Caco-2 (cell line): Measurements from ENCODE around the gene TUBG1. TPM values are rescaled to one million over a fixed set of nuclear protein-coding genes. Genes with fewer than 3 reads are reported as not detected.

ENCODE experiments used
- BruUV-seq: library from RNA; stranded (reverse); fragments of 400-500 nt; replicated peaks from 2 replicates; lab custom pipeline; 2021; lab: Mats Ljungman, UMichigan
- CTCF ChIA-PET: fragments of 300-600 bp; sonication (Branson Sonifier 250); formaldehyde crosslinking; loops from one replicate; lab custom pipeline; 2022; ENCODE audit warnings: antibody characterized with exemption; lab: Charles Lee
- POLR2A ChIA-PET: fragments of 300-600 bp; sonication (Branson Sonifier 250); formaldehyde crosslinking; loops from one replicate; lab custom pipeline; 2022; ENCODE audit warnings: antibody characterized with exemption; lab: Charles Lee
- DNase-seq, 2 experiments: peaks; one replicate each; pipeline versions ENCODE4 v3.0.0 to v3.0.0-alpha.2; 2020 to 2022
- H3K27me3 ChIP-seq: replicated peaks from 2 replicates; pipeline ENCODE4 v1.6.0; 2011; ENCODE audit warnings: low read length; ENCODE audit not compliant: control insufficient read depth, insufficient read depth
- H3K36me3 ChIP-seq: 2 replicates; pipeline ENCODE4 v1.5.1; 2011; ENCODE audit warnings: low read length; ENCODE audit not compliant: control insufficient read depth, insufficient read depth
- H3K4me1 ChIP-seq: fragments of 250-450 bp; sonication (Bioruptor Pico); 2 replicates; pipeline ENCODE4 v1.5.1; 2020; ENCODE audit warnings: mild to moderate bottlenecking
- H3K4me3 ChIP-seq: 2 replicates; pipeline ENCODE4 v1.5.1; 2011; ENCODE audit warnings: low read depth, mild to moderate bottlenecking, control low read depth, low read length
- H3K9me3 ChIP-seq: fragments of 250-450 bp; sonication (Bioruptor Pico); 2 replicates; pipeline ENCODE4 v1.5.1; 2020; ENCODE audit warnings: mild to moderate bottlenecking, moderate library complexity
- H3K27ac Mint-ChIP-seq: one replicate; pipeline ENCODE4 v1.8.0; 2022; ENCODE audit warnings: mixed read lengths; ENCODE audit not compliant: unreplicated experiment
- H3K27me3 Mint-ChIP-seq: one replicate; pipeline ENCODE4 v1.8.0; 2022; ENCODE audit warnings: mixed read lengths; ENCODE audit not compliant: insufficient read depth, unreplicated experiment
- H3K36me3 Mint-ChIP-seq: one replicate; pipeline ENCODE4 v1.8.0; 2022; ENCODE audit warnings: mild to moderate bottlenecking, mixed read lengths; ENCODE audit not compliant: insufficient read depth, unreplicated experiment
- H3K4me1 Mint-ChIP-seq: one replicate; pipeline ENCODE4 v1.8.0; 2022; ENCODE audit warnings: low read depth, mixed read lengths; ENCODE audit not compliant: unreplicated experiment
- H3K4me3 Mint-ChIP-seq: one replicate; pipeline ENCODE4 v1.8.0; 2022; ENCODE audit warnings: mild to moderate bottlenecking, moderate library complexity, mixed read lengths; ENCODE audit not compliant: unreplicated experiment
- H3K9me3 Mint-ChIP-seq: one replicate; pipeline ENCODE4 v1.8.0; 2022; ENCODE audit warnings: mixed read lengths; ENCODE audit not compliant: unreplicated experiment
- CTCF ChIP-seq, 2 experiments: fragments of 200-600 bp in 1 of 2; IDR thresholded peaks; 1 replicate in 1 of 2; 2 replicates in 1 of 2; pipeline versions ENCODE4 v1.5.1 to v1.8.0; 2011 to 2022; ENCODE audit warnings: antibody characterized with exemption in 1 of 2, control low read depth in 1 of 2, inconsistent platforms in 1 of 2, low read depth in 1 of 2, low read length in 1 of 2, mild to moderate bottlenecking in 1 of 2, moderate library complexity in 1 of 2; ENCODE audit not compliant: insufficient read depth in 1 of 2, severe bottlenecking in 1 of 2, unreplicated experiment in 1 of 2
- intact Hi-C: fragments of 100-400 bp; cut with micrococcal nuclease; formaldehyde crosslinking; loops from one replicate; pipeline ENCODE4 v1.10.0; 2022; ENCODE audit not compliant: unreplicated experiment
- total RNA-seq: library from RNA; stranded (reverse); gene quantifications from 2 replicates; pipeline ENCODE4 v1.2.3, GENCODE V29; 2022

TUBG1 gene
- total RNA-seq, 1 experiment from 2014 or later, result 108 TPM

GRCh38 chr17:42613699-42614295, 4.3 kb downstream of the TUBG1 start:
- H3K4me3 Mint-ChIP-seq, result no peak overlapping the region
- POLR2A ChIA-PET, result interaction anchor here (0.5 kb wide), 1 partner anchor 9 kb away, joined by 6 read pairs; no protein-coding TSS in a partner anchor
- CTCF ChIA-PET, result no interaction called here

DNA sequence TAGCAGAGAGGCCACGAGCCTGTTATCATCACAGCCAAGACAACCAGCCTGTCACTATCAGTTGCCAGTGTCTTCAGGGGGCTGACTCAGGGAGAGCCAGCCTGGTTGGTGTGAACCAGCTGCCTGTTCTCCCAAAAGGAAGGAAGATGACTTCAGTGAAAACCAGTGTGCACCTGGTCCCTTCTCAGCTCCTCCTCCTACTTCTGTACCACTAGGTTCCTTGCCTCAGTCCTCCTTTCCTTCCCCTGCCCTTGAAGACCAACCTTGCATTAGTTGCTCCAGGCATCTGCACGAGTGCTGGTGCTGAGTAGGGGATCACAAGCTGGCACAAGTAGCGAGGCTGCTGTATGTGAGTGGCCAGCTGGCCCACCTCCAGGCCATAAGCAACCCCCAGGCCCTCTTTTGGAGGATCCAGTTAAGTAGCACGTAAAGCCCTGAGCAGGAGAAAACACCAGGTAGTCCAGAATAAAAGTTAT, 8.5 kb downstream of the TUBG1 start:
- Mint-ChIP-seq H3K27me3 (no peaks in the 10 kb centered on the region), H3K9me3 (no peaks in the 10 kb centered on the region), H3K36me3 (peaks cover 26% of the 10 kb centered on the region), H3K4me1 (peaks cover 10% of the 10 kb centered on the region), H3K4me3 (no peak overlapping the region), H3K27ac (no peak overlapping the region)
- Histone ChIP-seq H3K9me3 (no peaks in the 10 kb centered on the region), H3K4me3 (no peak overlapping the region), H3K36me3 (no peaks in the 10 kb centered on the region), H3K4me1 (0 out of 2 replicates have a peak, but pooled peaks cover 8% of the 10 kb centered on the region), H3K27me3 (no peaks in the 10 kb centered on the region)
- POLR2A ChIA-PET, result interaction anchor here (0.5 to 1.9 kb wide), 5 partner anchors 9 to 92 kb away, joined by 3 to 12 read pairs (median 4); partner anchors contain the start of genes PLEKHH3, RETREG3 and TUBG1
- no peak for DNase-seq
- no TSS peak for BruUV-seq
- no peak for TF ChIP-seq CTCF (IDR thresholded peaks at IDR 0.05; ENCODE audit: insufficient read depth in 1 of 2, low read depth in 1 of 2, low read length in 1 of 2, severe bottlenecking in 1 of 2, unreplicated experiment in 1 of 2)
- CTCF ChIA-PET, result interaction anchor here (0.6 to 2.4 kb wide), 12 partner anchors 9 to 1734 kb away, joined by 3 to 29 read pairs (median 6); partner anchors contain the start of genes BECN1, PLEKHH3, RETREG3 and TUBG1
- intact Hi-C loops, result loop anchor here (1.0 kb wide), 3 partner anchors 41 to 145 kb away; partner anchors contain the start of gene TUBG2

More at GRCh38 chr17:42613699-42614295, 4.3 kb downstream of the TUBG1 start:
- H3K27me3 Mint-ChIP-seq, result no peaks in the 10 kb centered on the region
- no peak for DNase-seq
- H3K4me1 Mint-ChIP-seq, result peaks cover 7% of the 10 kb centered on the region
- no peaks in the 10 kb centered on the region for H3K27me3 ChIP-seq
- H3K27ac Mint-ChIP-seq, result no peak overlapping the region
- H3K36me3 Mint-ChIP-seq, result peaks cover 41% of the 10 kb centered on the region
- no peak overlapping the region for H3K4me3 ChIP-seq
- H3K36me3 ChIP-seq, result no peaks in the 10 kb centered on the region
- no peak for TF ChIP-seq CTCF (IDR thresholded peaks at IDR 0.05; ENCODE audit: insufficient read depth in 1 of 2, low read depth in 1 of 2, low read length in 1 of 2, severe bottlenecking in 1 of 2, unreplicated experiment in 1 of 2)
- no TSS peak for BruUV-seq
- H3K9me3 ChIP-seq, result no peaks in the 10 kb centered on the region
- intact Hi-C loops, result no loop called here
- no peaks in the 10 kb centered on the region for H3K9me3 Mint-ChIP-seq
- peaks cover 11% of the 10 kb centered on the region; the same call in 1 of the 2 replicates for H3K4me1 ChIP-seq

DNA sequence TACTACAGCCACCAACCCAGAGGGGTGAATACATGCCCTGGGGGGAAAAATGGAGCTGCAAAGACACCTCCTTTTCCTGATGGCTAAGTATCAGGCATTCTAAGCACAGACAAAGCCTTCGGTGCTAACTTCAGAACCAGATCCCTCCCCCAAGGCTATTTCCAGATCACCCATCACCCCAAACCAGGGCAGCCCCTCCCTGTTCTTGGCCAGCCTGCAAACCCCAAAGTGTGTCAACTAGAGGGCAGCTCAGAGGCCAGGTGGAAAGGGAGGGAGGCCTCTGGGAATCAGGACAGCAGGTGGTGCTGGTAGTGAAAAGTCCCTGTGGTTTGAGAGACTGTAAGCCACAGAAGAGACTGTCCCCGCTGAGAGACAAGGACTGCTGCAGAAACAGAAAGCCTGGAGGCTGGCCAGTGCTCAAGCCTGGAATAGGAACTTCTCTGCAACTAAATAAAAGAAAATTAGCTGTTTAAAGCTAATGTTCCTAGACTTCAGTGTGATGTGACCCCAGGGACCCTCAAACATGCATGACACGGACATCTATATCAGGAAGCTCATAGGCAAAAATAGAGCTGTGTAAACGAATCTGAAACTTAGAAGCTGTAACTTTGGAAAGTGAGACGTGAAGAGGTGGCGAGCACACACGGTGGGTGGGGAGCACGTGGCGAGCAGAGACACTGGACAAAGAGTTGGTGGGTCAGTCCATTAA, 9.1 kb downstream of the TUBG1 start:
- H3K27ac Mint-ChIP-seq, result peak overlapping the region; percentile 30

More for the DNA sequence above, 9.1 kb downstream of the TUBG1 start:
- DNase-seq, result peak; percentile 79
- Mint-ChIP-seq H3K4me3 (no peak overlapping the region), H3K36me3 (peaks cover 21% of the 10 kb centered on the region), H3K4me1 (peaks cover 10% of the 10 kb centered on the region), H3K27me3 (no peaks in the 10 kb centered on the region), H3K9me3 (no peaks in the 10 kb centered on the region)
- no peaks in the 10 kb centered on the region for H3K36me3 ChIP-seq
- 0 out of 2 replicates have a peak, but pooled peaks cover 8% of the 10 kb centered on the region for H3K4me1 ChIP-seq
- intact Hi-C loops, result loop anchor here (1.0 kb wide), 3 partner anchors 41 to 145 kb away; partner anchors contain the start of gene TUBG2
- BruUV-seq, result no TSS peak
- POLR2A ChIA-PET, result interaction anchor here (0.5 to 1.9 kb wide), 5 partner anchors 10 to 92 kb away, joined by 3 to 12 read pairs (median 4); partner anchors contain the start of genes PLEKHH3, RETREG3 and TUBG1
- no peak overlapping the region for H3K4me3 ChIP-seq
- CTCF ChIA-PET, result interaction anchor here (0.6 to 2.4 kb wide), 14 partner anchors 10 to 320 kb away, joined by 3 to 29 read pairs (median 5); partner anchors contain the start of genes BECN1, PLEKHH3, RETREG3 and TUBG1
- peak; percentile 38 to 90 for TF ChIP-seq CTCF (IDR thresholded peaks at IDR 0.05; ENCODE audit: insufficient read depth in 1 of 2, low read depth in 1 of 2, low read length in 1 of 2, severe bottlenecking in 1 of 2, unreplicated experiment in 1 of 2)
- H3K9me3 ChIP-seq, result no peaks in the 10 kb centered on the region
- no peaks in the 10 kb centered on the region for H3K27me3 ChIP-seq
